ENCODE results near the gene SIX3.

Gene SIX3

DNA sequence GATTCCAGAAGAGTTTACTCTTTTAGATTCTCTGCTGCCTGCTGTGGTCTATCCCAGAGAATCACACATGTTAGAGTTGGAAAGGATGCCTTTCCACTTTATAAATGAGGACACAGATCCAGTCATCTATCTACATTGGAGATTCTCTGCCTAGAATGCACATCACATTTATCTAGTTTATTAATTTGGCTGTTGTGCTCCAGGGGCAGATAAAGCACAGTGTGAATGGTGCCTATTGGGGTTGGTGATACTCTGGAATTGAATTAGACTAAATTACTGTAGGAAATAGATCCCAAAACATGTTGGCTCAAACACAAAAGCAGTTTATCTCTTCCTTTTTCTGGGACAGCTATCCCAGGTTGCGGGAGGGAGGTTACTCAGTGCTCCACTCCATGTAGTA, 52.9 kb downstream of the SIX3 start:
- Histone ChIP-seq H3K9me3 (ENCODE audit: control insufficient read depth, insufficient read depth, low read length) (no peaks in the 10 kb centered on the region), H3K36me3 (ENCODE audit: control insufficient read depth, insufficient read depth, low read length) (no peaks in the 10 kb centered on the region), H3K4me1 (ENCODE audit: control insufficient read depth, insufficient read depth, low read length) (no peaks in the 10 kb centered on the region), H3K9ac (ENCODE audit: low read depth, low read length) (no peak overlapping the region), H3K4me3 (ENCODE audit: low read depth, low read length) (no peak overlapping the region), H3K27me3 (ENCODE audit: control insufficient read depth, insufficient read depth, low read length) (peaks cover 50% of the 10 kb centered on the region)

All from iPS-15b (cell line).